Nephron progenitor cell (in vitro differentiated cells): ENCODE data around the gene C9orf50.

Experiments
- DNase-seq: peaks from one replicate; pipeline ENCODE4 v3.0.0; 2021
- H3K27ac Mint-ChIP-seq: 2 replicates; pipeline ENCODE4 v1.8.0; 2021; ENCODE audit warnings: mild to moderate bottlenecking, moderate library complexity, mixed read lengths
- H3K27me3 Mint-ChIP-seq: 2 replicates; pipeline ENCODE4 v1.8.0; 2021; ENCODE audit warnings: mild to moderate bottlenecking, low read depth, mixed read lengths; ENCODE audit not compliant: poor library complexity
- H3K36me3 Mint-ChIP-seq: 2 replicates; pipeline ENCODE4 v1.8.0; 2021; ENCODE audit warnings: low read depth, mixed read lengths
- H3K4me1 Mint-ChIP-seq: 2 replicates; pipeline ENCODE4 v1.8.0; 2021; ENCODE audit warnings: mixed read lengths
- H3K4me3 Mint-ChIP-seq: 2 replicates; pipeline ENCODE4 v1.8.0; 2021; ENCODE audit warnings: mild to moderate bottlenecking, moderate library complexity, mixed read lengths
- H3K9me3 Mint-ChIP-seq: 2 replicates; pipeline ENCODE4 v1.8.0; 2021; ENCODE audit warnings: mild to moderate bottlenecking, moderate library complexity, mixed read lengths
- TF ChIP-seq, protein P1 (sequence below): fragments of 200-600 bp; sonication (generic); IDR thresholded peaks from 2 replicates; pipeline ENCODE4 v1.5.0; 2021; ENCODE audit warnings: antibody characterized with exemption

The C9orf50 gene

GRCh38 chr9:129576546-129577543 is 44.1 kb downstream of the C9orf50 start:
- Mint-ChIP-seq H3K4me1 (peaks cover 53% of the 10 kb centered on the region), H3K9me3 (peaks cover 16% of the 10 kb centered on the region), H3K27me3 (peaks cover 10% of the 10 kb centered on the region), H3K27ac (peak overlapping the region; percentile 97), H3K36me3 (peaks cover 6% of the 10 kb centered on the region), H3K4me3 (no peak overlapping the region)
- TF ChIP-seq, protein P1, sequence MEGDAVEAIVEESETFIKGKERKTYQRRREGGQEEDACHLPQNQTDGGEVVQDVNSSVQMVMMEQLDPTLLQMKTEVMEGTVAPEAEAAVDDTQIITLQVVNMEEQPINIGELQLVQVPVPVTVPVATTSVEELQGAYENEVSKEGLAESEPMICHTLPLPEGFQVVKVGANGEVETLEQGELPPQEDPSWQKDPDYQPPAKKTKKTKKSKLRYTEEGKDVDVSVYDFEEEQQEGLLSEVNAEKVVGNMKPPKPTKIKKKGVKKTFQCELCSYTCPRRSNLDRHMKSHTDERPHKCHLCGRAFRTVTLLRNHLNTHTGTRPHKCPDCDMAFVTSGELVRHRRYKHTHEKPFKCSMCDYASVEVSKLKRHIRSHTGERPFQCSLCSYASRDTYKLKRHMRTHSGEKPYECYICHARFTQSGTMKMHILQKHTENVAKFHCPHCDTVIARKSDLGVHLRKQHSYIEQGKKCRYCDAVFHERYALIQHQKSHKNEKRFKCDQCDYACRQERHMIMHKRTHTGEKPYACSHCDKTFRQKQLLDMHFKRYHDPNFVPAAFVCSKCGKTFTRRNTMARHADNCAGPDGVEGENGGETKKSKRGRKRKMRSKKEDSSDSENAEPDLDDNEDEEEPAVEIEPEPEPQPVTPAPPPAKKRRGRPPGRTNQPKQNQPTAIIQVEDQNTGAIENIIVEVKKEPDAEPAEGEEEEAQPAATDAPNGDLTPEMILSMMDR, result no peak
- DNase-seq, result no peak

- Mint-ChIP-seq H3K9me3 (peaks cover 16% of the 10 kb centered on the region), H3K4me1 (peaks cover 52% of the 10 kb centered on the region), H3K27ac (peak overlapping the region; percentile 97), H3K4me3 (peak overlapping the region; percentile 42), H3K27me3 (peaks cover 10% of the 10 kb centered on the region), H3K36me3 (peaks cover 6% of the 10 kb centered on the region)
- DNase-seq, result no peak
- TF ChIP-seq, protein P1, result no peak
Observed at GRCh38 chr9:129575818-129576217, 45.1 kb downstream of the C9orf50 start.

- Mint-ChIP-seq H3K9me3 (peaks cover 12% of the 10 kb centered on the region), H3K4me3 (no peak overlapping the region), H3K36me3 (peaks cover 6% of the 10 kb centered on the region), H3K4me1 (peaks cover 60% of the 10 kb centered on the region), H3K27me3 (peaks cover 10% of the 10 kb centered on the region), H3K27ac (peak overlapping the region; percentile 14)
- no peak for DNase-seq
- TF ChIP-seq, protein P1, result no peak
Observed at GRCh38 chr9:129574911-129575585, 45.9 kb downstream of the C9orf50 start.

GRCh38 chr9:129573977-129574376 is 46.9 kb downstream of the C9orf50 start:
- no peak for DNase-seq
- no peak overlapping the region for H3K27ac Mint-ChIP-seq

GRCh38 chr9:129572517-129572916 is 48.4 kb downstream of the C9orf50 start:
- Mint-ChIP-seq H3K36me3 (peaks cover 6% of the 10 kb centered on the region), H3K4me3 (no peak overlapping the region), H3K27me3 (peaks cover 10% of the 10 kb centered on the region), H3K27ac (no peak overlapping the region), H3K9me3 (peaks cover 12% of the 10 kb centered on the region), H3K4me1 (peaks cover 58% of the 10 kb centered on the region)
- TF ChIP-seq, protein P1, result no peak
- no peak for DNase-seq

More at GRCh38 chr9:129573977-129574376, 46.9 kb downstream of the C9orf50 start:
- Mint-ChIP-seq H3K36me3 (peaks cover 6% of the 10 kb centered on the region), H3K4me3 (no peak overlapping the region), H3K4me1 (peaks cover 61% of the 10 kb centered on the region), H3K27me3 (peaks cover 10% of the 10 kb centered on the region), H3K9me3 (peaks cover 12% of the 10 kb centered on the region)
- TF ChIP-seq, protein P1, result no peak
